Activated T-cell treated with anti-CD3 and anti-CD28 coated beads, Interleukin-2, amount 50 U/mL, for 48 hours (primary cell): Measurements from ENCODE around the gene TRMT6.

ENCODE experiments used
- DNase-seq, 2 experiments: peaks; one replicate each; pipeline ENCODE4 v3.0.0-alpha.2; 2020

TRMT6 gene

GRCh38 chr20:5893621-5894020 is 56.7 kb downstream of the TRMT6 start:
- no peak for DNase-seq

DNA sequence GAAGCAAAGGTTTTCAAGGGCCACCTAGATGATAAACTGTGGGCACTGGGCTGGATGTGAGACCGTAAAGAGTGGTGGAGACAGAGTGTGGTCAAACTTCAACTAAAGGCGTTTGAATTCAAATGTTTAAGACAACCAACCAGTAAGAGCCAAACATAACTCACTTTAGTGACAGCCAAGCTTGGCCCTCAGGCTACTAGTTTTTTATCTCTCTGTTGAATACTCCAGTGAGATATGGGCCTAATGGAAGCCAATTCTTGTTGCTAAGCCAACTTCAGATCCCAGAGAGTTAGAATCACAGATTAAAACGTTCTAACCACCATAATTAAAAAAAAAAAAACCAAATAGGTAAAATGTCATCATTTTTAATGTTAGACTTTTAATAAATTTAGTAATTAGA is 57.3 kb downstream of the TRMT6 start:
- DNase-seq: no peak

DNA sequence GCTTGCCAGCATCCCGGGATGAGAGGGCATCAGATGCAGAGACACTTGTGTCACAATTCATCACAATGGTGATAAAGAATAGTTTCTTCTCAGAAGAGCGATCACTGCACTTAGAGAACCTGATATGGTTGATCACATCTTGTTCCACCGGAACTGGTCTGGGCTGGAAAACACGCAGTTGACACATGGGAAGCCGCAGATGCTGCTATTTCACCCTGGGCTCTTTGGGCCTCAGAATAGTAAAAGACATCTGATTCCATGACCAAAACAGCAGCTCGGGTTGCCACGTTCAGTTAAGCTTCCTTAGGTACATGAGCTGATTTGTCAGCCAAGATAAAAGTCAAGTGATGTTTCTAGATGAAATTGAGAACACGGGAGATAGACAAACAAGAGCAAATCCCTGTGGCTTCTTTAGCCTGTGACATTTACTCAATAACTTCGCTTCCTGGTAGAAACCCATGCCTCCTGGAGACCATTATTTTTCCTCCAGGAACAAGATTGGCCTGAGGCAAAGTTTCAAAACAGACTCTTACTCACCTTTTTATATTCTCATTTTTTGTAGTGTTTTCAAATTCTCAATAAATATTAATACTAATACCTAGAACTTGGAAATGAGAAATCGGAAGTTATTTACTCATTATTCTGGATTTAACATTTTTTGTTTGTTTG is 59.4 kb downstream of the TRMT6 start:
- no peak for DNase-seq

GRCh38 chr20:5888041-5888440 is 62.3 kb downstream of the TRMT6 start:
- DNase-seq: no peak

DNA sequence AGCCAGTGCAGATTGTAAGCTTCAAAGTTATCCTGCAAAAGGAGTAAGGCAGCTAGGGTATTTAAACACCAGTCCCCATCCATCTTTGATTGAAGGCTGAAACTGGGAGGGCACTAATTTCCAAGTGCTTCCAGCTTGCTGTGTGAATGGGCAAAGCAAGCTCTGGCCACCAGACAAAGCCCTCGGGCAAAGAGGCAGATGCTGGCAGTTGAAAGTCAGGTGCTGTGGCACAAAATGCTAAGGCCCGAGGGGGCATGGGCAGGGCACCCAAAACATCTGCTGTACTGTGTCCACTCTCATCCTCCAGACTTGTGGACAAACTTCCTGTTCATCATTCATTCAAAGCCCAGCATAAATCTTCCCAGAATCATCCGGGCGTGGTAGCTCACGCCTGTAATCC is 62.9 kb downstream of the TRMT6 start:
- no peak for DNase-seq
